ENCODE measurements around the gene STAT6. TPM values are rescaled to one million over a fixed set of nuclear protein-coding genes. Genes with fewer than 3 reads are reported as not detected.

Gene STAT6
- total RNA-seq, 1 donor from 2014 or later = 269 TPM

- Histone ChIP-seq H3K36me3 (peaks cover 38% of the 10 kb centered on the region), H3K4me1 (peaks cover 11% of the 10 kb centered on the region), H3K27ac (peak overlapping the region; percentile 68), H3K9me3 (no peaks in the 10 kb centered on the region), H3K4me3 (no peak overlapping the region), H3K27me3 (ENCODE audit: low read depth) (no peaks in the 10 kb centered on the region)
- intact Hi-C loops (cut with DNase I) = no loop called here
- TF ChIP-seq CTCF (IDR thresholded peaks at IDR 0.05) = peak; percentile 91
- ATAC-seq = peak; percentile 96 to 97
- DNase-seq = no peak
Observed at GRCh38 chr12:57069523-57069922, 41.6 kb downstream of the STAT6 start.

GRCh38 chr12:57066245-57066644, 44.9 kb downstream of the STAT6 start:
- Histone ChIP-seq H3K27ac (peak overlapping the region; percentile 13), H3K9me3 (no peaks in the 10 kb centered on the region), H3K27me3 (ENCODE audit: low read depth) (no peaks in the 10 kb centered on the region), H3K36me3 (peaks cover 22% of the 10 kb centered on the region), H3K4me3 (no peak overlapping the region), H3K4me1 (peaks cover 23% of the 10 kb centered on the region)
- ATAC-seq (peak in 1 of 2 donors; percentile 60), DNase-seq (no peak)
- intact Hi-C loops (cut with DNase I) = no loop called here
- TF ChIP-seq CTCF (IDR thresholded peaks at IDR 0.05) = no peak

GRCh38 chr12:57063991-57064685, 47.0 kb downstream of the STAT6 start:
- no peak overlapping the region for H3K27ac ChIP-seq
- no peaks in the 10 kb centered on the region for H3K9me3 ChIP-seq
- peaks cover 14% of the 10 kb centered on the region for H3K4me1 ChIP-seq
- no peak overlapping the region for H3K4me3 ChIP-seq
- DNase-seq (no peak), ATAC-seq (peak in 1 of 2 donors; percentile 57)
- H3K36me3 ChIP-seq = peaks cover 28% of the 10 kb centered on the region
- TF ChIP-seq CTCF (IDR thresholded peaks at IDR 0.05) = no peak
- no peaks in the 10 kb centered on the region for H3K27me3 ChIP-seq (ENCODE audit: low read depth)
- intact Hi-C loops (cut with DNase I) = no loop called here

- Histone ChIP-seq H3K9me3 (no peaks in the 10 kb centered on the region), H3K36me3 (peaks cover 35% of the 10 kb centered on the region), H3K4me3 (no peak overlapping the region), H3K4me1 (peaks cover 1% of the 10 kb centered on the region), H3K27ac (no peak overlapping the region), H3K27me3 (ENCODE audit: low read depth) (no peaks in the 10 kb centered on the region)
- no peak for DNase-seq
- intact Hi-C loops (cut with DNase I) = no loop called here
- ATAC-seq = no peak
- TF ChIP-seq CTCF (IDR thresholded peaks at IDR 0.05) = no peak
Observed at GRCh38 chr12:57058454-57058853, 52.7 kb downstream of the STAT6 start.

DNA sequence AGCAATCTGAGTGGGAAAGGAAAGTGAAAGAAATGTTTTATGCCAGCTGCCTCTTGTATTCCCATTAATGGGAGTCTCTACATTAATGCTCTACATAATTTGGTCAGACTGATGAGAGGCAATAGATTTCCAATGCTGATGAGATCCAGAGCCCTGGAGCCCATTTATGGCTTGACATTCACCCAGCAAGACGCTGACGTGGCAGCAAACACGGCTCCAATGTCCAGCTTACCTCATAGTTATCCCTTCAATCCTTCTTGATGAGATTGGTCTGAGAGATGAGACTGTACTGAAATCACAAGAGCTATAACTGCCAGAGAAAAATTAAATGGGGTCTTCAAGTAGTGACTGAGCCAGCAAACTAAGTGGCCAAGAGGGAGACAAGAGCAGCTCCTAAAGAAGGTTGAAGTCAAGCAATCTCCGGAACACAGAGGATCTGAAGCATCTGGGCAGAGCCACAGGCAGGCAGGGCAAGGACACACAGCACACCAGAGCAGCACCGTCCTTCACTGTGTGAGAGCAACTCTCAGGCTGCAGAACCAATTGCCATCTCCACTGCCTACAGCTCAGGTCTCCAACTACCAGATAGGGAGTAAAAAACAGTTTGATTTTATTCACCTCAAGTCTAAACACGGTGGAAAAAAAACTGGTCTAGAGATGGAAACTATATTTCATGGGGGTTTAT, 54.0 kb downstream of the STAT6 start:
- no peaks in the 10 kb centered on the region for H3K9me3 ChIP-seq
- ATAC-seq (no peak), DNase-seq (no peak)
- H3K27me3 ChIP-seq (ENCODE audit: low read depth) = no peaks in the 10 kb centered on the region
- TF ChIP-seq CTCF (IDR thresholded peaks at IDR 0.05) = no peak
- peaks cover 35% of the 10 kb centered on the region for H3K36me3 ChIP-seq
- no peaks in the 10 kb centered on the region for H3K4me1 ChIP-seq
- intact Hi-C loops (cut with DNase I) = no loop called here
- H3K4me3 ChIP-seq = no peak overlapping the region
- peak overlapping the region; percentile 9 for H3K27ac ChIP-seq
